Measurements from ENCODE around the gene MLF2.

The MLF2 gene

DNA sequence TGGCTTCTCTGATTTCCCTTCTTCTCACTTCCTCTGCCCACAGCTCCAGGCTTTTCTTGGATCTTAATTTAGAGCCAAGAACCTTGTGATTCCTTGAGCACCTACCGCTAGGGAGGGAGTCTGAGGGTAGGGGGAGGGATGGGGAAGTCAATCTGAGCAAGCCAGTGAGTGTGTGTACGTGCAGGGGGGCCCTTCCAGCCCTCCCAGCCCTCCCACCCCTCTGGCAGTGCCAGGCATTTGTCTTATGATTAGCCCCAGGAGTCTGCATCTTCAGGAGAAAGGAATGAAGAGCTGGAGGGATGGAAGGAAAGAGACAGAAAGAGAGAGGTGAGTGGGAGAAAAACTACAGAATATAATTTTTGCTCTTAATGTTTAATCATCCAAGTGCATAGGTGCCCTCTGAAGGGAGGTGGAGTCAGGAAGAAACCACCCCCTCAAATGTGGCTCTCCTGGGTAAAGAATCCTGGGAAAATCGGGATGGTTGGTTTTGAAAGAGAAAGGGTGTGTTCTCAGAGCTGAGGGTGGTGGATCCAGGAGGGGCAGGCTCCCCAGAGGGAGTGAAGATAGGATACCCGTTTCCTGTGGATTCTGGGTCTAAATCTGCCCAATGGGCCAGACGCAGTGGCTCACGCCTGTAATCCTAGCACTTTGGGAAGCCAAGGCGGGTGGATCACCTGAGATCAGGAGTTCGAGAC lies 54.4 kb downstream of the MLF2 start:
- DNase-seq (ENCODE audit: extremely low read depth in 1 of 2, low read depth in 1 of 2), result no peak

All from activated CD8-positive, alpha-beta memory T cell treated with anti-CD3 and anti-CD28 coated beads for 1 hour (primary cell).